Dendritic cell treated with granulocyte-macrophage colony-stimulating factor and Interleukin-4, amounts not matched to agents 40 ng/mL and 50 ng/mL, for 4 days (primary cell): ENCODE data around the gene NDUFV3.
A peak's percentile ranks its signal among the peaks of the same experiment; 100 is the strongest.
"Not testable (repeated sequence)": the region's sequence is repeated elsewhere in the genome, so short reads cannot be mapped to it uniquely, and the experiment has no call there.

Source experiments
- H3K27ac Mint-ChIP-seq: one replicate; pipeline ENCODE4 v1.8.0; 2022; ENCODE audit warnings: mild to moderate bottlenecking, mixed read lengths
- H3K27me3 Mint-ChIP-seq: one replicate; pipeline ENCODE4 v1.8.0; 2022; ENCODE audit warnings: mild to moderate bottlenecking, mixed read lengths
- H3K36me3 Mint-ChIP-seq: one replicate; pipeline ENCODE4 v1.8.0; 2022; ENCODE audit warnings: low read depth, mixed read lengths
- H3K4me1 Mint-ChIP-seq: one replicate; pipeline ENCODE4 v1.8.0; 2022; ENCODE audit warnings: low read depth, mixed read lengths
- H3K4me3 Mint-ChIP-seq: one replicate; pipeline ENCODE4 v1.8.0; 2022; ENCODE audit warnings: mild to moderate bottlenecking, moderate library complexity, mixed read lengths
- H3K9me3 Mint-ChIP-seq: one replicate; pipeline ENCODE4 v1.8.0; 2022; ENCODE audit warnings: mixed read lengths
- intact Hi-C: fragments of 100-400 bp; cut with micrococcal nuclease; formaldehyde crosslinking; loops from one replicate; pipeline ENCODE4 v1.15.0; 2022

NDUFV3 gene

DNA sequence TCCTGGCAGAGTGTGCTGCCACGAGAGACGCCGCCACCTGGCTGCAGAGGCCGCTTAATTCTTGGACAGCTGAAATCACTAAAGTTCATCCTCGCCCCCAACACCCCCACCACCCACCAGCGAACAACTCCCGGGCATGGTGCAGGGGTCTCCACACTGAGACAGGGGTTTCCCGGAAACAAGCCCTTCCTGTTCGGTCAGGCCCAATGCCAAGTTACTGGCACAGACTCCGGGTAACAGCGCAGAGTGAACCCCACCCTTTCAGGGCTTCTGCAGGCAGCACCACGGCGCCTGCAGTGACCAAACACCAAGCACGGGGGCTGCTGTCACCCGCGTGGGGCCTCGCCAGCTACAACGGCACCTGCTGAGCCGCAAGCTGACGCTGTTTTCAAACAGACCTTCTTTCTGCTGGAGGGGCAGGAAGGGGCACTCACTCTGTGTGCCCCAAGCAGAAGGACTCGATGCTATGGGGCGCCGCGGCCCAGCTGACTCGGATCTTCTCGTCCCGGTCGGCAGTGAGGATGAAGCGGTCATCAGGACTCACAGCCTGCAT, 31.2 kb upstream of the NDUFV3 start:
- H3K4me1 Mint-ChIP-seq: no peaks in the 10 kb centered on the region
- H3K4me3 Mint-ChIP-seq: no peak overlapping the region
- peaks cover 95% of the 10 kb centered on the region for H3K36me3 Mint-ChIP-seq
- H3K27ac Mint-ChIP-seq: no peak overlapping the region
- H3K9me3 Mint-ChIP-seq: no peaks in the 10 kb centered on the region
- H3K27me3 Mint-ChIP-seq: no peaks in the 10 kb centered on the region
- intact Hi-C loops: no loop called here

DNA sequence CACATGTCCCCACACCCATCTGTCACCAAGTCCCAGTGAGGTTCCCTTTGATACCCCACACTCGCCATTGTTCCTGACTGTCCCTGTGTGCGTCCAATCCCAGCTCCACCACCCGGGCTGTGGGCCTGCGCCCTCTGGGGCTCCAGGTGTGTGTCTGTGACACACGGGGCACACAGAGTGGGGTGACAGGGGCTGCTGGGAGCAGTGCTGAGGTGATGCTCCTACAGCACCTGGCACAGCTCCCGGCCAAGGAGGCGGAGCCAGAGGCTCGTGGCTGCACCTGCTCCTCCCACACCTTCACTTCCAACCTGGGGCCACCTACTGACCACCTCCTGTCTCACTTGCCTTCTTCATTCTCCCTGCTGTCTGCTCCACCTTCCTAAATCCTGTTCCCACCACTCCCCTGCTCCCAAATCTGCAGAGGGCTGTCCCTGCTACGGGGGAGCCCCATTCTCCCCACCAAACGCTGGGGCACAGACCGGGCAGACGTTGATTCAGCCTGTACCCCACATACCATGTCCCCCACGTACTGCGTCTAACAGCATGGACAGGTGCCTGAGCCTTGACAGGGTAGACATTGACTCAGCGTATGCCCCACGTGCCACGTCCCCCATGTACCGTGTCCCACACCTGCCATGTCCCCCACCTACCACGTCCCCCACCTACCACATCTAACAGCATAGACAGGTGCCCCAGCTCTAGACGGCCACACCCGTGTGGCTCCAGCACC, 30.2 kb upstream of the NDUFV3 start:
- H3K36me3 Mint-ChIP-seq: peaks cover 95% of the 10 kb centered on the region
- H3K4me1 Mint-ChIP-seq: no peaks in the 10 kb centered on the region
- no peaks in the 10 kb centered on the region for H3K27me3 Mint-ChIP-seq
- no peaks in the 10 kb centered on the region for H3K9me3 Mint-ChIP-seq
- intact Hi-C loops: no loop called here
- H3K27ac Mint-ChIP-seq: peak overlapping the region; percentile 9
- no peak overlapping the region for H3K4me3 Mint-ChIP-seq

- no peak overlapping the region for H3K4me3 Mint-ChIP-seq
- no peaks in the 10 kb centered on the region for H3K27me3 Mint-ChIP-seq
- intact Hi-C loops: no loop called here
- no peak overlapping the region for H3K27ac Mint-ChIP-seq
- no peaks in the 10 kb centered on the region for H3K9me3 Mint-ChIP-seq
- H3K4me1 Mint-ChIP-seq: no peaks in the 10 kb centered on the region
- peaks cover 95% of the 10 kb centered on the region for H3K36me3 Mint-ChIP-seq
These were observed 29.6 kb upstream of the NDUFV3 start for GRCh38 chr21:42863504-42863870.

GRCh38 chr21:42864286-42864685, 28.8 kb upstream of the NDUFV3 start:
- peaks cover 95% of the 10 kb centered on the region for H3K36me3 Mint-ChIP-seq
- intact Hi-C loops: no loop called here
- H3K27me3 Mint-ChIP-seq: no peaks in the 10 kb centered on the region
- no peaks in the 10 kb centered on the region for H3K9me3 Mint-ChIP-seq
- H3K4me1 Mint-ChIP-seq: no peaks in the 10 kb centered on the region
- no peak overlapping the region for H3K4me3 Mint-ChIP-seq
- no peak overlapping the region for H3K27ac Mint-ChIP-seq

- intact Hi-C loops: no loop called here
- Mint-ChIP-seq H3K4me3 (no peak overlapping the region), H3K27ac (no peak overlapping the region), H3K36me3 (peaks cover 95% of the 10 kb centered on the region), H3K4me1 (no peaks in the 10 kb centered on the region), H3K27me3 (no peaks in the 10 kb centered on the region), H3K9me3 (no peaks in the 10 kb centered on the region)
These were observed 28.0 kb upstream of the NDUFV3 start for GRCh38 chr21:42864815-42865775.

DNA sequence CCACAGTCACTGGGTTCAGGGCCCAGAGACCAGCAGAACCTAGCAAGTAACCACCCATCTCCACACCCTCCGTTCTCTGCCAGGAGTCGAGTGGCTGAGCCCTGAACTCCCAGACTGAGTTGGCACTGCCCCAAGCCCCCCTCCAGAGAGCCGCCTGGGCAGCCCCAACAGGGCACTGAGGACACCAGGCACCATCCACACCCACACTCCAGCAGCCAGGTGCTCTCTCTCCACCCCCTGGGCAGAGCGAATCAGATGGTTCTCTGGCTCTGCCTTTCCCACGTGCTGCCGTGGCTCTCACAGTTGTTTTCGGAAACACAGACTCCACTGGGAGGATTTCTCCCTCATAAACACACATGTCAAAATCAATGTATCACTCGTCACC, 27.3 kb upstream of the NDUFV3 start:
- intact Hi-C loops: no loop called here
- H3K27me3 Mint-ChIP-seq: no peaks in the 10 kb centered on the region
- H3K36me3 Mint-ChIP-seq: peaks cover 95% of the 10 kb centered on the region
- no peak overlapping the region for H3K4me3 Mint-ChIP-seq
- H3K4me1 Mint-ChIP-seq: no peaks in the 10 kb centered on the region
- no peak overlapping the region for H3K27ac Mint-ChIP-seq
- no peaks in the 10 kb centered on the region for H3K9me3 Mint-ChIP-seq

DNA sequence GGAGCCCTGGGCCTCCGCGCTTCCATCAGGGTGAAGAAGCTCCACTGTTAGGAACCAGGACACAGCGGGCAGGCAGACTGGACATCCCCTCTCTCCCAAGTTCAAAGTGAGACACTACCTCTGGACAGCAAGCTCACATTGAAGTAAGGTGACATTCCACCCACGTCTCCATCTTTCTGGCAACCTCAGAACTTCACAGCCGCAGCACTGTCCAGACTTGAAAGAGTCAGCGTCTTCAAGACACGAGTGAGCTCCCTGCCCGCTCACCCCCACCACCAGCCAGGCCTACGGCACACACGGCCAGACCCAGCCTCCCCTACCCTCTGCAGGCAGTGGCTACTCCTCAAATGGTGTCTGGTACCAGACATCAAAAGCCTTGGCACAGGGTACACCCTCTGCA, 24.9 kb upstream of the NDUFV3 start:
- Mint-ChIP-seq H3K27me3 (no peaks in the 10 kb centered on the region), H3K36me3 (peaks cover 95% of the 10 kb centered on the region), H3K9me3 (no peaks in the 10 kb centered on the region), H3K27ac (no peak overlapping the region), H3K4me3 (no peak overlapping the region), H3K4me1 (no peaks in the 10 kb centered on the region)
- intact Hi-C loops: no loop called here

GRCh38 chr21:42873096-42873495, 20.0 kb upstream of the NDUFV3 start:
- intact Hi-C loops: no loop called here

DNA sequence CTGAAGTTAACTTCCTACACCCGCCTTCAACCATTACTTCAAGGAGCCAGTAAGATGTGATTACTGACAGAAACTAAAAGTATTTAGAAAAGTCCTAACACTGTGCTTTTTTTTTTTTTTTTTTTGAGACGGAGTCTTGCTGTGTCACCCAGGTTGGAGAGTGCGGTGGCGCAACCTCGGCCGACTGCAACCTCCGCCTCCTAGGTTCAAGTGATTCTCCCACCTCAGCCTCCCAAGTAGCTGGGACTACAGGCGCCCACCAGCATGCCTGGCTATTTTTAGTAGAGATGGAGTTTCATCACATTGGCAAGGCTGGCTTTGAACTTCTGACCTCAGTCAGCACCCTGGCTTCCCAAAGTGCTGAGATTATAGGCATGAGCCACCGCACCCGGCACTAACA, 17.3 kb upstream of the NDUFV3 start:
- H3K27me3 Mint-ChIP-seq, H3K9me3 Mint-ChIP-seq, H3K4me3 Mint-ChIP-seq, intact Hi-C loops, H3K27ac Mint-ChIP-seq: not testable (repeated sequence)
- Mint-ChIP-seq H3K4me1 (peaks cover 24% of the 10 kb centered on the region), H3K36me3 (peaks cover 79% of the 10 kb centered on the region)

More at GRCh38 chr21:42873096-42873495, 20.0 kb upstream of the NDUFV3 start:
- Mint-ChIP-seq H3K4me1 (peaks cover 5% of the 10 kb centered on the region), H3K4me3 (no peak overlapping the region), H3K9me3 (no peaks in the 10 kb centered on the region), H3K27me3 (no peaks in the 10 kb centered on the region), H3K27ac (no peak overlapping the region), H3K36me3 (peaks cover 91% of the 10 kb centered on the region)

DNA sequence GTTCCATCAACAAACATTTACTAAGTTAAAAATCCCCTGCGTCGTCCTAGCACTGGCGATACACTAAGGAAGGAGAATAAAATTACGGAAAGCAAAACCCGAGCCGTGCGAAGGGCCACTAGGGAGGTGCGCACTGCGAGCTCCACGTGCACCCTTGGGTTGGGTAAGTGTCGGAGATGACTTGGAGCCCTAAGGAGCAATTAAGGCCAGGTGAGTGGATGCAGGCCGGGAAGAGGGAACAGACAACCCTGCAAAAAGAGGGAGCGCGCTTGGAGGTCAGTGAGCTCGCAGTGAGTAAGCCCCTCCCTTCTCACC, 14.5 kb upstream of the NDUFV3 start:
- H3K9me3 Mint-ChIP-seq: no peaks in the 10 kb centered on the region
- peak overlapping the region; percentile 82 for H3K4me3 Mint-ChIP-seq
- H3K4me1 Mint-ChIP-seq: peaks cover 24% of the 10 kb centered on the region
- peaks cover 51% of the 10 kb centered on the region for H3K36me3 Mint-ChIP-seq
- H3K27ac Mint-ChIP-seq: peak overlapping the region; percentile 93
- intact Hi-C loops: no loop called here
- H3K27me3 Mint-ChIP-seq: no peaks in the 10 kb centered on the region

DNA sequence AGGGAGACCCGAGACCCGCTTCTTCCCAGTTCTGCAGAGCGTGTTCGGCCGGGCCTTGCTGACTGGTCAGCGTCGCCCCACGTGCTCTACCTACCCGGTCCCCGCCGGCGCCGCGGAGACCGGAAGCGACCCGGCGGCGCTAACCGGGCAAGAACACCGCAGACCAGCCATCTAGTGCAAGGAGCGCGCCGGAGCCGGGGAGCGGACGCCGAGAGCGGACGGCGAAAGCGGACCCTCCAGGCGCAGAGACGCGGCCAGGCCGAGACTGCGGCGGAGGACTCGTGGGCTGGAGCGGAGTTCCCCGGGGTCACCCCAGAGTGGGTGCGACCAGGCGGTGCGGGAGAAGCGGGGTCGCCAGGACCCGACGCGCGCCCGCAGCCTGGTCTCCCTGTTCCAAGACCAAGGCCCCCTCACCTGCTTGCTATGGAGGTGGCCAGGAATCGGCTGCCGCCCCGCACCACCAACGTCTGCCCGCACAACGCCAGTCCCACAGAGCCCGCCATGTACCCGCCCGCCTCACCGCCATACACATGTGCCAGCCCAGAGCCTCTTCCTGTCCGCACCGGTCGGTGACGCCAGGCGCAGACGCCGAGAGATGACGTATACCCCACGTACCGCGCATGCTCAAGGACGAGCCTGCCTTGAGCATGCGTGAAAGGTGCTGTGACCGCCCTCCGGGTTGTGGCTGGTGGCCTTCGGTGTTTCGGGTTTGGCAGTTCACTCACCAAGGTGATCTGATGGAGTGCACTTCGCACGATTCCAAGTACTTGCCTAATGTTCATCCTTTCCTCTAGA, 13.9 kb upstream of the NDUFV3 start, which contains the start of gene WDR4:
Gene WDR4, minus strand, starts transcription at position 547 of the 795 bp plus-strand sequence. Its CDS starts 44 bp downstream, at position 503.
- intact Hi-C loops: no loop called here
- peak within 1 kb of the TSS; percentile 82 for H3K4me3 Mint-ChIP-seq
- H3K9me3 Mint-ChIP-seq: no peaks in the 10 kb centered on the region
- H3K4me1 Mint-ChIP-seq: peaks cover 24% of the 10 kb centered on the region
- peak within 1 kb of the TSS; percentile 93 for H3K27ac Mint-ChIP-seq
- H3K27me3 Mint-ChIP-seq: no peaks in the 10 kb centered on the region
- H3K36me3 Mint-ChIP-seq: peaks cover 45% of the 10 kb centered on the region

DNA sequence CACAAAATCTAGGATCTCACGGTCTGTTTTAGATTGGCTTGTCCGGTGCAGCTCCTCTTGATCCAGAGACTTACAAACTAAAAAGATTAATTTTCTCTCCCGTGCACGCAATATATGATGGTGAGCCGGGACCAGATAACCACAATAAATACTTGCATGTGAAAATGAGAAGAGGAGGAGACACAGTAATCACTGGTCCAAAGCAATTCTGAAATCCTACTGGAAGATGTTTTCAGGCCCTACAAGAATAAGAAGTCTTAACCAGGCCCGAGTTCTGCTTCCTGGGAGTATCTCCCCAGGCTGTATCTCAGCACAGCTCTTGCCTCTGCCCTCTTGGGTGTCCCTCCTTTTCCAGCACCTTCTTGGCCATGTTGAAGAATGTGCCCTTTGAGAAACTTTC, 12.8 kb upstream of the NDUFV3 start:
- Mint-ChIP-seq H3K4me1 (peaks cover 24% of the 10 kb centered on the region), H3K27ac (peak overlapping the region; percentile 93), H3K27me3 (no peaks in the 10 kb centered on the region), H3K4me3 (peak overlapping the region; percentile 82), H3K36me3 (peaks cover 33% of the 10 kb centered on the region), H3K9me3 (no peaks in the 10 kb centered on the region)
- intact Hi-C loops: no loop called here

GRCh38 chr21:42883921-42884320, 9.2 kb upstream of the NDUFV3 start:
- no peak overlapping the region for H3K27ac Mint-ChIP-seq
- H3K36me3 Mint-ChIP-seq: peaks cover 9% of the 10 kb centered on the region
- no peaks in the 10 kb centered on the region for H3K9me3 Mint-ChIP-seq
- H3K4me3 Mint-ChIP-seq: no peak overlapping the region
- intact Hi-C loops: no loop called here
- H3K27me3 Mint-ChIP-seq: no peaks in the 10 kb centered on the region
- peaks cover 11% of the 10 kb centered on the region for H3K4me1 Mint-ChIP-seq
